Activated CD4-positive, alpha-beta T cell treated with anti-CD3 and anti-CD28 coated beads, Interleukin-2, amount 50 U/mL, for 4 hours (primary cell): Measurements from ENCODE around the gene SYVN1.

Source experiments
- DNase-seq, 2 experiments: peaks; one replicate each; pipeline ENCODE4 v3.0.0-alpha.2; 2020

SYVN1 gene

DNA sequence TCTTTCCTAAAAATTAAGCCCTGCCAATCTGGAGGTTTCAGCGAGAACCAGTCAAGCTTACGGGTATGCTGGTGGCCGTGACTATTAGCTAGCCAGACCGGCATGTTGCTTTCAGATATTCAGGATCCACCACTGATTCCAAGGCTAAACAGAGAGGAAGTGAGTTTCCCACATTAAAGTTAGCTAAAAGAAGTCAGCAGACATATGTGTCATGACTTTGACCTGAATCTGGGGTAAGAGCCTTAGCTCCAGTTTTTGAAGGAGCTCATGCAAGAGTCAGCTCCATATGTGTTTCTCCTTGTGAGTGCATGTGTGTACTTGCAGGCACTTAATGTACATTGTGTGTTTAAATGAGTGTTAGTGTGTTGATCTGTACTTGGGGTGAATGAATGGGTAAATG is 48.9 kb downstream of the SYVN1 start:
- no peak for DNase-seq

DNA sequence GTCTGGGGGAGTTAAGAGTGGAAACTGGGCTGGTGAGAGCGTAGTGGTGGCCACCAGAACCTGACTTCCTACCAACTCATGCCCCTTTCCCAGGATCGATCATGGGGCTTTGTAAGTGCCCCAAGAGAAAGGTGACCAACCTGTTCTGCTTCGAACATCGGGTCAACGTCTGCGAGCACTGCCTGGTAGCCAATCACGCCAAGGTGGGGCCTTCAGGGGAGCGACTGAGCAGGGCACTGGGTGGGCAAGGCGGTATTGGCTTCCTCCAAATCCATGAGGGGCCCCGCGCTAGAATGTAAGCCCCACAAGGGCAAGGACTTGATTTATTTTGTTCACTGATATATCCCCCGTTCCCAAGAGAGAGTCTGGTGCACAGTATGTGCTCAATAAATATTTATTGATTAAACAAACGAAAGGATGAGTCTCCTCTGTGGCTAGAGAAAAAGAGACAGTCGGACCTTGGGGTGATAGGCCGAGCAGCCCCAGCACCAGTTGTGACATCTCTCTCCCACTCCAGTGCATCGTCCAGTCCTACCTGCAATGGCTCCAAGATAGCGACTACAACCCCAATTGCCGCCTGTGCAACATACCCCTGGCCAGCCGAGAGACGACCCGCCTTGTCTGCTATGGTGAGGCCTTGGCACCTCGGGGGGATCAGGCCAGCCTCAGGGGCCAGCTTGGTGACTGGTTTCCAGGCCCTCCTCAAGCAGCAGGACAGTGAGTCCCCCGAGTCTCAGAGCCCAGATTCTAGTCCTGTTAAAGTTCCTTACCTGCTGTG is 49.5 kb downstream of the SYVN1 start:
- DNase-seq, result no peak

DNA sequence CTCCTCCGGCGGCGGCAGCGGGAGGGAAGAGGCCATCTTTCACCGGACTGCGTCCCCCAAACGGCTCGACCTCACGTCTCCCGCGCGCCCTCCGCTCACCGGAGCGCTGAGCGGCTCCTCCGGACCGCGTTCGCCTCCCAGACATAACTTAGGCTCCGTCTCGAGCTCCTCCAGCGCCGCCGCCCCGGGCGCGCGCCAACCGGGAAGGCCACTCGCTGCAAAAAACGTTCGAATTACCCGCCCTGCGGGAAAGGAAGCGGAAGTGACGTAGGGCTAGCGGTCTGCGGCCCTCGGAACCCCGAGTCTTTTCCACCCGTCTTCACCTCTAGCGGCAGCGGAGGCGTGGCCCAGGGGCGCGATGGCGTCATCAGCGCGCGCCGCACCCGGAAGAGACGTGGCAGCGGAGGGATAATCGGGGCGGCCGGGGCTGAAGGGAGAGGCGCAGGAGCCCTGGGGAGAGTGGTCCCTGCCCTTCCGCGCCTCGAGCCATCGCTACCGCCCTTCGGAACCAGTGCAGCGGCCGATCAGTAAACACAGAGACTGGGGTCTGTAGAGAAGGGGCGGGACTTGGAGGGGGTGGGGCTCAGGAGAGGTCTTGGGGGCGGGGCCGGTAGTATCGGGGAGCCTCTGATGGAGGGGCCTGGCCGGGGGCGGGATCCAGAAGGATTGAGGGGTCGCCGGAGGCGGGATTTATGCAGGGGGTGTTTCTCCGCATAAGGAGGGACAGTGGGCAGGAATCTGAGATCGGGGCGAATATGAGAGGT is 50.3 kb downstream of the SYVN1 start, which contains the start of the genes CDCA5 and ZFPL1:
TSS of gene CDCA5 (minus strand) at position 207 of the 764 bp plus-strand sequence. CDS start at position 145, 62 bp downstream.
TSS of gene ZFPL1 (plus strand) at position 389 of the 764 bp plus-strand sequence. CDS start 477 bp downstream, outside the sequence.
- DNase-seq, result peak; percentile 92

DNA sequence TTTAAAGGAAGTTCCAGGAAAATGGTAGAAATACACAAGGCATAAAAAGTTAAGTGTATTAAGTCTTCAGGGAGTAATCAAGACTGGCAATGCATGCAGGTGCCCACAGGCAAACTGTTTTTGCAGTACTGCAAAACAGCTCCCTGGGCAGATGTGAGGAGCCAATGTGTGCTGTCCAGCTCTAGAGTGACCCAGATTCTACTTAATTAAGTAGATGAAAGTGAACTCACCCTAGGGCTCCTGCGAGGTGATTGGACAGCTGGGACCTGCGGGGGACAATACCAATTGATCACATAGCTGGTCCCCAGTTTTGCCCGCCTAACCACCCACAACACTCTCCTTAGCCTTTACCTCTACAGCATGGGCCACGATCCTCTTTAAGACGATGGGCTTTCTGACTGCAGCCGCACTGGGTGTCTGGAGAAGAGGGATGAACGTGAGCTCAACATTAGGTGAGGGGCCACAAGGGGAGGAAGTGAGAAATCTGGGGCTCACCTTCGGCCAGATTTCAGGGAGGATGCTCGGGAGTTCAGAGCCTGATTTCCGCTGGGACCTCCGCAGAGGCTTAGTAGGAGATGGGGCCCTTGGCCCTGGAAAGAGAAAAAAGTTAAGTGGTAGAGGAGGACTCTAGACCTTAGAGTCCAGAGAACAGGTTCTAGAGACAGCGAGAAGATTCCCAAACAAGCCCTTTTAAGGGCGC is 51.0 kb downstream of the SYVN1 start:
- no peak for DNase-seq

DNA sequence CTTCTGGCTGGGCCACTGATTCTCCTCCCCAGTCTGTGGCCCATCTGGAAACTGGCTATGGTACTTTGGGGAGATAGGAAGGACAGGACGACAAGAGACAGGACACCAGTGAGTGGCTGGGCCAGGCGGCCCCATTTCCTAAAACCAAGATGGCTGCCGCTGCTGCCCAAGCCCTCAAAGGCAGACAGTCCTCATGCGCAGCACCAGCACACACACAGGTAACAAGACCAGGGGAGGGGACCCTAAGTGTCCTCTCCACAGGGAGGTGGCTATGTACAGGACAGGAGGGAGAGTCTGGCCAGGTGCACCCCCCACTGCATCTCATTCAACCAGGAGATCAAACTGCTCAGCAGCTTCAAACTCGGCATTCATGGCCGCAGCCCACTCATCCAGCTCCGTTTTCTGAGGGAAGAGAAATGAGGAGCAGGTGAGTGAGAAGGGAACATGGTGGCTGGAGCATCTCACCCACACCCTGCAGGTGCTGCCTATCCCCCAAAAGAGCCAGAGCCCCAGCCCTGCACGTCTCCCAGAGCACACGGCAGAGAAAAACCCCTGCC is 55.5 kb downstream of the SYVN1 start:
- no peak for DNase-seq

DNA sequence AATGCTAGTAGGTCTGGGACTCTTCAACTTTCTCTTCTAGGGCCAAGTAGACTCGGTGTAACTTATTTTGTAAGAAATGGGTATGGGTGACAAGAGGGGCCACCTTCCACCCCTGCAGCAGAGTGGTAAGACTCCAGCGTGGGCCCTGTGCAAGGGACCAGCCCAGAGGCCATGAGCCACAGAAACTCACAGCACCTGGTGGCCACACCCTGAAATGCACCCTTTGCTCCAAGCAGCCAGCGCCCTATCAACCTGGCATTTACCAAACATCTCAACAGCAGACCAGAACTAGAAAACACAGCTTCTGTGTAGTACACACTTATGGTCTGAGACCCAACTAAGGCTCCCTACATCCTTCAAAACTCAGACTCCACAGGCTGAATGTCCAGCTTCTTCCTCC is 56.2 kb downstream of the SYVN1 start:
- DNase-seq, result peak; percentile 73 to 74

DNA sequence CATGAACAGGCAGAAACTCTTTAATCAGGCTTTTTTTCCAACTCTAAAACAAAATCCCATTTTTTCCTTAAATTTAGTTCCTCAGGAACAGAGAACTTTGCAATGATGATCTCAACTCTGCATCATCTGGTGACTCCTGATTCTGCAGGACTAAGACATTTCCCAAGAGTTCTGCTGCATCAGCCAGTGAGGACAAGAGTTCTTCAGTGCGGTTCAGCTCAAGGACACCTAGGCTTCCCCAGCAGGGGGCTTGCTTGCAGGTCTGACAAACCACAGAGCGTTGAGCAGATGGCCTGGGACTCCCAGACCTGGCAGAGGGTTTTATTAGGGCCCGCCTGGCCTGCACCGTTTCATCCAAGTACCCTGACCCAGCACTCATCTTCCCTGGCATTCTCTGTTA is 56.9 kb downstream of the SYVN1 start:
- DNase-seq, result no peak
